H1 (cell line): ENCODE data around the gene HTR3C. TPM values are rescaled to one million over a fixed set of nuclear protein-coding genes. Genes with fewer than 3 reads are reported as not detected.

Experiments used
- BACH1 ChIP-seq: IDR thresholded peaks from 2 replicates; pipeline ENCODE4 v1.6.1; 2012; ENCODE audit warnings: low read length, improper control_type of control experiment
- CTBP2 ChIP-seq: IDR thresholded peaks from 2 replicates; pipeline ENCODE4 v1.7.0; 2011; ENCODE audit warnings: borderline replicate concordance, mild to moderate bottlenecking, moderate library complexity, mixed read lengths, low read length; ENCODE audit not compliant: insufficient read depth, insufficient read length
- EP300 ChIP-seq, 2 experiments: IDR thresholded peaks; 1 replicate in 1 of 2; 2 replicates in 1 of 2; pipeline ENCODE4 v1.6.1; 2011 to 2012; ENCODE audit warnings: low read depth in 2 of 2, low read length in 2 of 2, mild to moderate bottlenecking in 2 of 2, borderline replicate concordance in 1 of 2, inconsistent platforms in 1 of 2, moderate library complexity in 1 of 2
- JUN ChIP-seq: IDR thresholded peaks from 2 replicates; pipeline ENCODE4 v1.6.1; 2011; ENCODE audit warnings: low read depth, mild to moderate bottlenecking, improper control_type of control experiment, low read length
- polyA plus RNA-seq, 7 experiments: library from polyadenylated mRNA; depleted of rRNA in 3 of 7; stranded (reverse) in 5 of 7; unstranded in 2 of 7; fragments of >200 nt in 5 of 7; fragments of 200-250 nt in 2 of 7; gene quantifications; 1 replicate in 5 of 7; 2 replicates in 1 of 7; 4 replicates in 1 of 7; pipeline versions ENCODE4 v1.2.1 to v1.2.3, GENCODE V29; 2011 to 2013; ENCODE audit warnings: missing spikeins in 2 of 7, mixed read lengths in 2 of 7
- total RNA-seq: library from RNA; stranded (reverse); fragmentation: NEBNext Ultra II Directional; extraction: Animal tissue kit (Norgen Biotek cat#: 25700); gene quantifications from 2 replicates; pipeline ENCODE4 v1.2.1, GENCODE V29; 2021

The HTR3C gene
- total and polyA plus RNA-seq, 2 of the 8 experiments (the other 6 are each of a cell fraction or from before 2014, with no cell fraction given), result 0.03 TPM; not detected in 1

DNA sequence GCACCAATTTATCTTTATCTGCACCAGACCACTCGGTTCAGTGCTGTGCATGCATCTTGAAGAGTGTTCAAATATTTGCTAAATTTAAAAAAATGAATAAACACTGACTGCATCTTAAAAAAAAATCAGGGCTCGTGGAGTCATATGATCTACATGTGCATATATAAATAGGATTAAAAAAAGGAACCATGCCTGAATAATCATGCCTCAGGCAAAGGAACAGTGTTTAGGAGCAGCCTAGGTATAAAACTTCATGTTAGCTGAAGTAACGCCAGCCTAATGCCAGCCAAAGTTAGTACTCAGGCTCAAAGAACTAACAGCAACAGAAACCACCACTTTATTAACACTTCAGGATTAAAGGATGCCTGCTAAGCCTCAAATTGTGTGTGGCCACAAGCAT, 44.7 kb upstream of the HTR3C start (continued):
- no peak for TF ChIP-seq EP300 (IDR thresholded peaks at IDR 0.05; ENCODE audit: borderline replicate concordance in 1 of 2, low read depth in 2 of 2, low read length in 2 of 2)
- TF ChIP-seq CTBP2, result no peak
- TF ChIP-seq JUN, result no peak
- TF ChIP-seq BACH1, result no peak
